Liver (tissue), 9 donors: ENCODE results near the gene TTF1. TPM values are rescaled to one million over a fixed set of nuclear protein-coding genes. Genes with fewer than 3 reads are reported as not detected.

Source experiments
- DNase-seq: peaks from one replicate; pipeline ENCODE4 v3.0.0-alpha.2; 2017; ENCODE audit warnings: low spot score
- H3K27ac ChIP-seq, 2 donors: one replicate each; pipeline ENCODE4 v1.7.0; 2013; ENCODE audit warnings: inconsistent platforms in 2 of 2, low read length in 2 of 2, control low read depth in 1 of 2, low read depth in 1 of 2, mild to moderate bottlenecking in 1 of 2
- H3K27me3 ChIP-seq, 4 donors: one replicate each; pipeline versions ENCODE4 v1.6.1 to v1.7.0; 2013; ENCODE audit warnings: low read length in 3 of 4, inconsistent platforms in 1 of 4, mild to moderate bottlenecking in 1 of 4, moderate library complexity in 1 of 4; ENCODE audit not compliant: control insufficient read depth in 4 of 4, insufficient read depth in 4 of 4
- H3K36me3 ChIP-seq, 4 donors: one replicate each; pipeline versions ENCODE4 v1.6.1 to v1.7.0; 2013; ENCODE audit warnings: low read length in 3 of 4, mild to moderate bottlenecking in 3 of 4, low read depth in 1 of 4, moderate library complexity in 1 of 4; ENCODE audit not compliant: control insufficient read depth in 4 of 4, insufficient read depth in 3 of 4
- H3K4me1 ChIP-seq, 4 donors: one replicate each; pipeline versions ENCODE4 v1.6.1 to v1.7.0; 2013; ENCODE audit warnings: low read length in 3 of 4, mild to moderate bottlenecking in 3 of 4, moderate library complexity in 1 of 4; ENCODE audit not compliant: control insufficient read depth in 4 of 4, insufficient read depth in 4 of 4
- H3K4me3 ChIP-seq, 3 donors: one replicate each; pipeline versions ENCODE4 v1.6.1 to v1.7.0; 2013; ENCODE audit warnings: low read length in 3 of 3, control low read depth in 1 of 3, low read depth in 1 of 3, mild to moderate bottlenecking in 1 of 3
- H3K9ac ChIP-seq, 2 donors: one replicate each; pipeline ENCODE4 v1.7.0; 2013; ENCODE audit warnings: low read length in 2 of 2, mild to moderate bottlenecking in 2 of 2, moderate library complexity in 2 of 2, control low read depth in 1 of 2, low read depth in 1 of 2
- H3K9me3 ChIP-seq, 4 donors: one replicate each; pipeline versions ENCODE4 v1.6.1 to v1.7.0; 2013; ENCODE audit warnings: low read length in 3 of 4; ENCODE audit not compliant: control insufficient read depth in 4 of 4
- ATF3 ChIP-seq: IDR thresholded peaks from 2 replicates; pipeline ENCODE4 v1.6.1; 2016; ENCODE audit warnings: antibody characterized with exemption
- EGR1 ChIP-seq, 2 donors: IDR thresholded peaks; 2 replicates each; pipeline ENCODE4 v1.6.1; 2016 to 2018; ENCODE audit warnings: antibody characterized with exemption in 2 of 2, low read depth in 2 of 2
- FOXA1 ChIP-seq: IDR thresholded peaks from 2 replicates; pipeline ENCODE4 v1.6.1; 2016; ENCODE audit warnings: antibody characterized with exemption
- FOXA2 ChIP-seq: IDR thresholded peaks from 2 replicates; pipeline ENCODE4 v1.6.1; 2016; ENCODE audit warnings: antibody characterized with exemption
- GABPA ChIP-seq, 2 donors: IDR thresholded peaks in 1 of 2; conservative IDR thresholded peaks in 1 of 2; 2 replicates each; pipeline ENCODE4 v1.6.1; 2016; ENCODE audit warnings: antibody characterized with exemption in 2 of 2, mild to moderate bottlenecking in 1 of 2, moderate library complexity in 1 of 2
- HNF4A ChIP-seq, 2 donors: conservative IDR thresholded peaks; 2 replicates each; pipeline ENCODE4 v1.6.1; 2016; ENCODE audit warnings: antibody characterized with exemption in 2 of 2, mild to moderate bottlenecking in 2 of 2
- HNF4G ChIP-seq: IDR thresholded peaks from 2 replicates; pipeline ENCODE4 v1.6.1; 2016; ENCODE audit warnings: antibody characterized with exemption
- JUND ChIP-seq, 2 donors: IDR thresholded peaks; 2 replicates each; pipeline ENCODE4 v1.6.1; 2016; ENCODE audit warnings: antibody characterized with exemption in 2 of 2
- NR2F2 ChIP-seq: IDR thresholded peaks from 2 replicates; pipeline ENCODE4 v1.6.1; 2016; ENCODE audit warnings: antibody characterized with exemption
- RAD21 ChIP-seq, 2 donors: IDR thresholded peaks; 2 replicates each; pipeline ENCODE4 v1.6.1; 2016; ENCODE audit warnings: antibody characterized with exemption in 2 of 2, mild to moderate bottlenecking in 2 of 2
- REST ChIP-seq: IDR thresholded peaks from 2 replicates; pipeline ENCODE4 v1.6.1; 2016; ENCODE audit warnings: antibody characterized with exemption, mild to moderate bottlenecking
- RXRA ChIP-seq, 2 donors: IDR thresholded peaks; 2 replicates each; pipeline ENCODE4 v1.6.1; 2017 to 2018; ENCODE audit warnings: antibody characterized with exemption in 2 of 2, mild to moderate bottlenecking in 1 of 2
- SP1 ChIP-seq: IDR thresholded peaks from 2 replicates; pipeline ENCODE4 v1.6.1; 2018; ENCODE audit warnings: antibody characterized with exemption, mild to moderate bottlenecking
- TAF1 ChIP-seq: conservative IDR thresholded peaks from 2 replicates; pipeline ENCODE4 v1.6.1; 2016; ENCODE audit warnings: antibody characterized with exemption, mild to moderate bottlenecking
- YY1 ChIP-seq: IDR thresholded peaks from 2 replicates; pipeline ENCODE4 v1.6.1; 2016; ENCODE audit warnings: antibody characterized with exemption, mild to moderate bottlenecking
- ZBTB33 ChIP-seq: IDR thresholded peaks from 2 replicates; pipeline ENCODE4 v1.6.1; 2016; ENCODE audit warnings: antibody characterized with exemption
- WGBS: extraction: QIAGEN DNeasy Blood & Tissue Kit; methylation state at CpG from one replicate; pipeline ENCODE4 v1.1.7; 2013; 5-methylcytosine and 5-hydroxymethylcytosine counted together
- polyA plus RNA-seq, 2 donors: library from polyadenylated mRNA; stranded (reverse) in 1 of 2; unstranded in 1 of 2; fragments of 200-250 nt in 1 of 2; fragments of >200 nt in 1 of 2; fragmentation: Nextera tagmentation in 1 of 2; extraction: Ambion mirVana in 1 of 2; gene quantifications; one replicate each; pipeline versions ENCODE4 v1.2.1 to v1.2.3, GENCODE V29; 2013 to 2015
- total RNA-seq, 2 donors: library from RNA; depleted of rRNA; stranded (reverse); fragments of >200 nt; gene quantifications; one replicate each; pipeline ENCODE4 v1.2.3, GENCODE V29; 2014
- TF ChIP-seq, protein P1 (sequence below): fragments of 150-350 bp; IDR thresholded peaks from 2 replicates; pipeline ENCODE4 v1.5.1; 2017; ENCODE audit warnings: improper control_type of control experiment, low read depth, low read length; ENCODE audit not compliant: missing input control
- TF ChIP-seq, protein P2 (sequence below): IDR thresholded peaks from 2 replicates; pipeline ENCODE4 v1.6.1; 2016; ENCODE audit warnings: antibody characterized with exemption
- donor health status: healthy.
- donor health status: healthy.
- donor health status: healthy.
- donor health status: healthy.
- donor health status: healthy.

Gene TTF1
- total and polyA plus RNA-seq, 4 donors, result 1.9 to 6.1 (median 2.6) TPM

GRCh38 chr9:132357764-132358163, 48.9 kb downstream of the TTF1 start:
- no peak overlapping the region for H3K27ac ChIP-seq
- WGBS, result 91% methylated on average over 7 of the region's 7 CpGs
- no peak for DNase-seq
- peaks cover 0 to 4% (median 0%) of the 10 kb centered on the region in 4 donors for H3K36me3 ChIP-seq
- no peak overlapping the region for H3K4me3 ChIP-seq
- H3K9ac ChIP-seq, result no peak overlapping the region
- no peak for TF ChIP-seq NR2F2
- TF ChIP-seq GABPA (IDR thresholded peaks at IDR 0.05 in 1 of 2, conservative IDR thresholded peaks at IDR 0.05 in 1 of 2), result no peak
- TF ChIP-seq, protein P1, sequence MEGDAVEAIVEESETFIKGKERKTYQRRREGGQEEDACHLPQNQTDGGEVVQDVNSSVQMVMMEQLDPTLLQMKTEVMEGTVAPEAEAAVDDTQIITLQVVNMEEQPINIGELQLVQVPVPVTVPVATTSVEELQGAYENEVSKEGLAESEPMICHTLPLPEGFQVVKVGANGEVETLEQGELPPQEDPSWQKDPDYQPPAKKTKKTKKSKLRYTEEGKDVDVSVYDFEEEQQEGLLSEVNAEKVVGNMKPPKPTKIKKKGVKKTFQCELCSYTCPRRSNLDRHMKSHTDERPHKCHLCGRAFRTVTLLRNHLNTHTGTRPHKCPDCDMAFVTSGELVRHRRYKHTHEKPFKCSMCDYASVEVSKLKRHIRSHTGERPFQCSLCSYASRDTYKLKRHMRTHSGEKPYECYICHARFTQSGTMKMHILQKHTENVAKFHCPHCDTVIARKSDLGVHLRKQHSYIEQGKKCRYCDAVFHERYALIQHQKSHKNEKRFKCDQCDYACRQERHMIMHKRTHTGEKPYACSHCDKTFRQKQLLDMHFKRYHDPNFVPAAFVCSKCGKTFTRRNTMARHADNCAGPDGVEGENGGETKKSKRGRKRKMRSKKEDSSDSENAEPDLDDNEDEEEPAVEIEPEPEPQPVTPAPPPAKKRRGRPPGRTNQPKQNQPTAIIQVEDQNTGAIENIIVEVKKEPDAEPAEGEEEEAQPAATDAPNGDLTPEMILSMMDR, result no peak
- no peak for TF ChIP-seq SP1
- TF ChIP-seq JUND (IDR thresholded peaks at IDR 0.05), result no peak
- no peak for TF ChIP-seq FOXA1
- TF ChIP-seq REST, result no peak
- no peak for TF ChIP-seq ATF3
- TF ChIP-seq EGR1 (IDR thresholded peaks at IDR 0.05; ENCODE audit: low read depth in 2 of 2), result no peak
- no peak for TF ChIP-seq FOXA2
- no peak for TF ChIP-seq RAD21 (IDR thresholded peaks at IDR 0.05)
- TF ChIP-seq, protein P2, sequence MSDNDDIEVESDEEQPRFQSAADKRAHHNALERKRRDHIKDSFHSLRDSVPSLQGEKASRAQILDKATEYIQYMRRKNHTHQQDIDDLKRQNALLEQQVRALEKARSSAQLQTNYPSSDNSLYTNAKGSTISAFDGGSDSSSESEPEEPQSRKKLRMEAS, result no peak
- no peak for TF ChIP-seq RXRA (IDR thresholded peaks at IDR 0.05)
- no peak for TF ChIP-seq TAF1
- TF ChIP-seq ZBTB33, result no peak
- no peak for TF ChIP-seq HNF4A (conservative IDR thresholded peaks at IDR 0.05)
- no peak for TF ChIP-seq YY1
- TF ChIP-seq HNF4G, result no peak
- no peaks in the 10 kb centered on the region for H3K27me3 ChIP-seq
- H3K9me3 ChIP-seq, result no peaks in the 10 kb centered on the region
- H3K4me1 ChIP-seq, result peaks cover 0 to 14% (median 11%) of the 10 kb centered on the region in 4 donors
